K562 (cell line): ENCODE data around the gene FMNL2. TPM values are rescaled to one million over a fixed set of nuclear protein-coding genes. Genes with fewer than 3 reads are reported as not detected.

Source experiments
- CHD4 ChIP-seq: fragments of 200-600 bp; sonication (generic); IDR thresholded peaks from 3 replicates; pipeline ENCODE4 v1.6.1; 2012; ENCODE audit warnings: low read depth, mild to moderate bottlenecking, mixed read lengths, low read length, inconsistent platforms; ENCODE audit not compliant: insufficient read depth, insufficient replicate concordance, poor library complexity, severe bottlenecking
- CREM ChIP-seq: IDR thresholded peaks from 2 replicates; pipeline ENCODE4 v1.6.1; 2014; ENCODE audit warnings: antibody characterized with exemption, low read depth
- CSDE1 ChIP-seq, 2 experiments: fragments of 450-650 bp; IDR thresholded peaks; 2 replicates each; pipeline ENCODE4 v1.6.1; 2016; ENCODE audit warnings: mild to moderate bottlenecking in 1 of 2
- DNMT1 ChIP-seq: fragments of 450-650 bp; IDR thresholded peaks from 2 replicates; pipeline ENCODE4 v1.6.1; 2016; ENCODE audit warnings: antibody characterized with exemption, mild to moderate bottlenecking
- MCM5 ChIP-seq: fragments of 450-650 bp; IDR thresholded peaks from 2 replicates; pipeline ENCODE4 v1.6.1; 2016; ENCODE audit warnings: low read depth
- SMAD2 ChIP-seq: fragments of 150-350 bp; IDR thresholded peaks from 2 replicates; pipeline ENCODE4 v1.6.1; 2014; ENCODE audit warnings: low read depth, mild to moderate bottlenecking, low read length
- SRF ChIP-seq, 2 experiments: fragments of 250-450, 450-650 bp in 1 of 2; sonication (Bioruptor Pico) in 1 of 2; sonication (generic) in 1 of 2; formaldehyde crosslinking; IDR thresholded peaks; 2 replicates each; pipeline versions ENCODE4 v1.5.0 to v1.5.1; 2020 to 2022; ENCODE audit warnings: mild to moderate bottlenecking in 1 of 2, missing genetic modification reagents in 1 of 2
- polyA plus RNA-seq, 8 experiments: library from polyadenylated mRNA; depleted of rRNA in 4 of 8; stranded (reverse) in 5 of 8; unstranded in 3 of 8; fragments of >200 nt; fragmentation: Nextera tagmentation in 2 of 8; fragmentation: Illumina TruSeq in 1 of 8; extraction: Ambion mirVana in 2 of 8; extraction: Trizol in 1 of 8; gene quantifications; 2 replicates each; pipeline versions ENCODE4 v1.2.1 to v1.2.3, GENCODE V29; 2011 to 2014; ENCODE audit warnings: inconsistent platforms in 1 of 8, missing spikeins in 1 of 8
- total RNA-seq, 7 experiments: library from RNA; depleted of rRNA in 6 of 7; stranded (reverse); fragments of >200 nt in 6 of 7; fragmentation: Illumina TruSeq in 2 of 7; extraction: Trizol in 2 of 7; gene quantifications; 2 replicates each; pipeline versions ENCODE4 v1.2.1 to v1.2.3, GENCODE V29; 2011 to 2021; ENCODE audit warnings: low replicate concordance in 1 of 7
- TF ChIP-seq, protein P1 (sequence below), 2 experiments: fragments of 450-650 bp in 1 of 2; sonication (generic) in 1 of 2; formaldehyde crosslinking in 1 of 2; IDR thresholded peaks; 2 replicates each; pipeline versions ENCODE4 v1.7.1 to v1.9.0; 2016 to 2022; ENCODE audit warnings: inconsistent platforms in 1 of 2, mild to moderate bottlenecking in 1 of 2, missing genetic modification reagents in 1 of 2

FMNL2 gene
- total and polyA plus RNA-seq, 9 of the 15 experiments (the other 6 are each of a cell fraction or from before 2014, with no cell fraction given) = 0.15 to 0.49 (median 0.24) TPM; not detected in 1

DNA sequence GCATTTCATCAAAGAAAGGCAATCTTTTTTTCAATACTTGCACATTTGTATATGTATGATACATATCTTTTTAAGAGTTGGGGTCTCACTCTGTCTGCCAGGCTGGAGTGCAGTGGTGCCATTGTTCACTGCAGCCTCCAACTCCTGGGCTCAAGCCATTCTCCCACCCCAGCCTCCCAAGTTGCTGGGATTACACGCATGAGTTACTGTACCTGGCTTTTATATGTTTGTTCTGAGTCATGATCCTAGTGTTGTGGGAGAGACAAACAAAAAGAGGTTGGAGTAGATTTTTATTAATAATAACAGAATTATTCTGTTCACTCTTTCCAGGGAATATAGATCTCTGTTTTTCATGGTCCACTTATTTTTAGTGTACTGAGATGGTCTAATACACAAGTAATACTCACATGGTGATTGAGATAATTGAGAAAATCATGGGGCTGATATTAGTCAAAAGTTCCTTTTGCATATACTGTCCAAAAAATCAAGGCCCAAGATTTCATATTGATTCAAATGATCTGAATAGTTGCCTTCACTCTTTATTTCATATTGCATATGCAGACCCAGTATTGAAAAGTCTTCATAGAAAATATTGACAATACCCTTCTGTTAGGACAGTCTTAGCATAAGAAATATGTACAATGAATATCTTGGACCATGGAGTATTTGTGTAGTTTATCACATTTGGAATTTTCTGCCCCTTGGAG, 138.3 kb downstream of the FMNL2 start (continued):
- TF ChIP-seq, protein P1, sequence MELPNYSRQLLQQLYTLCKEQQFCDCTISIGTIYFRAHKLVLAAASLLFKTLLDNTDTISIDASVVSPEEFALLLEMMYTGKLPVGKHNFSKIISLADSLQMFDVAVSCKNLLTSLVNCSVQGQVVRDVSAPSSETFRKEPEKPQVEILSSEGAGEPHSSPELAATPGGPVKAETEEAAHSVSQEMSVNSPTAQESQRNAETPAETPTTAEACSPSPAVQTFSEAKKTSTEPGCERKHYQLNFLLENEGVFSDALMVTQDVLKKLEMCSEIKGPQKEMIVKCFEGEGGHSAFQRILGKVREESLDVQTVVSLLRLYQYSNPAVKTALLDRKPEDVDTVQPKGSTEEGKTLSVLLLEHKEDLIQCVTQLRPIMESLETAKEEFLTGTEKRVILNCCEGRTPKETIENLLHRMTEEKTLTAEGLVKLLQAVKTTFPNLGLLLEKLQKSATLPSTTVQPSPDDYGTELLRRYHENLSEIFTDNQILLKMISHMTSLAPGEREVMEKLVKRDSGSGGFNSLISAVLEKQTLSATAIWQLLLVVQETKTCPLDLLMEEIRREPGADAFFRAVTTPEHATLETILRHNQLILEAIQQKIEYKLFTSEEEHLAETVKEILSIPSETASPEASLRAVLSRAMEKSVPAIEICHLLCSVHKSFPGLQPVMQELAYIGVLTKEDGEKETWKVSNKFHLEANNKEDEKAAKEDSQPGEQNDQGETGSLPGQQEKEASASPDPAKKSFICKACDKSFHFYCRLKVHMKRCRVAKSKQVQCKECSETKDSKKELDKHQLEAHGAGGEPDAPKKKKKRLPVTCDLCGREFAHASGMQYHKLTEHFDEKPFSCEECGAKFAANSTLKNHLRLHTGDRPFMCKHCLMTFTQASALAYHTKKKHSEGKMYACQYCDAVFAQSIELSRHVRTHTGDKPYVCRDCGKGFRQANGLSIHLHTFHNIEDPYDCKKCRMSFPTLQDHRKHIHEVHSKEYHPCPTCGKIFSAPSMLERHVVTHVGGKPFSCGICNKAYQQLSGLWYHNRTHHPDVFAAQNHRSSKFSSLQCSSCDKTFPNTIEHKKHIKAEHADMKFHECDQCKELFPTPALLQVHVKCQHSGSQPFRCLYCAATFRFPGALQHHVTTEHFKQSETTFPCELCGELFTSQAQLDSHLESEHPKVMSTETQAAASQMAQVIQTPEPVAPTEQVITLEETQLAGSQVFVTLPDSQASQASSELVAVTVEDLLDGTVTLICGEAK (IDR thresholded peaks at IDR 0.05) = no peak
- TF ChIP-seq, protein P1 (CRISPR knock-in tag; IDR thresholded peaks at IDR 0.05) = no peak
- TF ChIP-seq DNMT1 (no peak), SMAD2 (no peak), MCM5 (no peak), CREM (no peak), CSDE1 (IDR thresholded peaks at IDR 0.05) (no peak), CHD4 (no peak), SRF (CRISPR knock-in tag; IDR thresholded peaks at IDR 0.05) (no peak)
- TF ChIP-seq, all 486 proteins: peak for 0
